Activated CD4-positive, alpha-beta T cell treated with anti-CD3 and anti-CD28 coated beads, Interleukin-2, amount 50 U/mL, for 16 hours (primary cell): ENCODE data around the gene PHTF1.
"Not testable (repeated sequence)": the region's sequence is repeated elsewhere in the genome, so short reads cannot be mapped to it uniquely, and the experiment has no call there.

Experiments used
- DNase-seq: peaks from one replicate; pipeline ENCODE4 v3.0.0-alpha.2; 2020

The PHTF1 gene

GRCh38 chr1:113770031-113770430 is 10.7 kb upstream of the PHTF1 start:
- no peak for DNase-seq

- no peak for DNase-seq
Observed at GRCh38 chr1:113769601-113769970, 10.3 kb upstream of the PHTF1 start.

GRCh38 chr1:113768916-113769600 is 9.8 kb upstream of the PHTF1 start:
- no peak for DNase-seq

GRCh38 chr1:113765306-113766230 is 6.3 kb upstream of the PHTF1 start:
- no peak for DNase-seq

- no peak for DNase-seq
Observed at GRCh38 chr1:113763661-113764060, 4.4 kb upstream of the PHTF1 start.

- no peak for DNase-seq
Observed at GRCh38 chr1:113761937-113762336, 2.7 kb upstream of the PHTF1 start.

- no peak for DNase-seq
Observed at GRCh38 chr1:113760102-113761080, 1.1 kb upstream of the PHTF1 start.

GRCh38 chr1:113758631-113759332 is 504 bp downstream of the PHTF1 start:
- DNase-seq = peak; percentile 64

GRCh38 chr1:113756461-113756860 is 2.8 kb downstream of the PHTF1 start:
- no peak for DNase-seq

- not testable (repeated sequence) for DNase-seq
Observed at GRCh38 chr1:113753333-113753732, 6.0 kb downstream of the PHTF1 start.

GRCh38 chr1:113751516-113751915 is 7.8 kb downstream of the PHTF1 start:
- DNase-seq = no peak

- DNase-seq = no peak
Observed at GRCh38 chr1:113751114-113751513, 8.2 kb downstream of the PHTF1 start.

- DNase-seq = no peak
Observed at GRCh38 chr1:113749402-113749801, 9.9 kb downstream of the PHTF1 start.

GRCh38 chr1:113747376-113747775 is 11.9 kb downstream of the PHTF1 start:
- no peak for DNase-seq

GRCh38 chr1:113745425-113745824 is 13.9 kb downstream of the PHTF1 start:
- DNase-seq = no peak

- DNase-seq = no peak
Observed at GRCh38 chr1:113744114-113744513, 15.2 kb downstream of the PHTF1 start.

GRCh38 chr1:113742515-113742914 is 16.8 kb downstream of the PHTF1 start:
- peak; percentile 23 for DNase-seq

- DNase-seq = peak; percentile 20
Observed at GRCh38 chr1:113734357-113735055, 24.8 kb downstream of the PHTF1 start.

- no peak for DNase-seq
Observed at GRCh38 chr1:113732802-113733201, 26.5 kb downstream of the PHTF1 start.

- DNase-seq = no peak
Observed at GRCh38 chr1:113721010-113721409, 38.3 kb downstream of the PHTF1 start.

- not testable (repeated sequence) for DNase-seq
Observed at GRCh38 chr1:113718621-113719020, 40.7 kb downstream of the PHTF1 start.

- not testable (repeated sequence) for DNase-seq
Observed at GRCh38 chr1:113717506-113717905, 41.8 kb downstream of the PHTF1 start.
